GM19099 (cell line): ENCODE measurements around the gene CYP27C1.

Source experiments
- POLR2A ChIP-seq: IDR thresholded peaks from 3 replicates; pipeline ENCODE4 v1.6.1; 2011; ENCODE audit warnings: low read depth; ENCODE audit not compliant: insufficient read length; ENCODE audit errors: extremely low read depth

The CYP27C1 gene

GRCh38 chr2:127199223-127199622 lies 20.9 kb downstream of the CYP27C1 start:
- no peak for TF ChIP-seq POLR2A

GRCh38 chr2:127197475-127198385 lies 22.4 kb downstream of the CYP27C1 start:
- TF ChIP-seq POLR2A, result no peak

GRCh38 chr2:127196998-127197397 lies 23.1 kb downstream of the CYP27C1 start:
- TF ChIP-seq POLR2A, result no peak

- TF ChIP-seq POLR2A, result no peak
Measured at GRCh38 chr2:127196549-127196948, 23.6 kb downstream of the CYP27C1 start.

- no peak for TF ChIP-seq POLR2A
Measured at GRCh38 chr2:127195140-127196074, 24.7 kb downstream of the CYP27C1 start.

GRCh38 chr2:127194447-127194846 lies 25.7 kb downstream of the CYP27C1 start:
- no peak for TF ChIP-seq POLR2A

GRCh38 chr2:127193967-127194280 lies 26.2 kb downstream of the CYP27C1 start:
- no peak for TF ChIP-seq POLR2A

GRCh38 chr2:127193164-127193966 lies 26.7 kb downstream of the CYP27C1 start:
- no peak for TF ChIP-seq POLR2A

- TF ChIP-seq POLR2A, result no peak
Measured at GRCh38 chr2:127191331-127192219, 28.5 kb downstream of the CYP27C1 start.

GRCh38 chr2:127188797-127189196 lies 31.3 kb downstream of the CYP27C1 start:
- TF ChIP-seq POLR2A, result no peak

- TF ChIP-seq POLR2A, result no peak
Measured at GRCh38 chr2:127187831-127188230, 32.3 kb downstream of the CYP27C1 start.

GRCh38 chr2:127187081-127187775 lies 32.9 kb downstream of the CYP27C1 start:
- no peak for TF ChIP-seq POLR2A

- TF ChIP-seq POLR2A, result no peak
Measured at GRCh38 chr2:127185705-127186104, 34.4 kb downstream of the CYP27C1 start.
